HG02870 (cell line): ENCODE data around the gene NFKBIB.

Experiments
- ATAC-seq: cut with Tn5 transposase; IDR thresholded peaks from one replicate; pipeline ENCODE4 v1.9.1; 2021; ENCODE audit warnings: mild to moderate bottlenecking, moderate library complexity; ENCODE audit not compliant: unreplicated experiment

NFKBIB gene

GRCh38 chr19:38952395-38953165 lies 52.8 kb downstream of the NFKBIB start:
- ATAC-seq = no peak

GRCh38 chr19:38953677-38954076 lies 53.9 kb downstream of the NFKBIB start:
- no peak for ATAC-seq

- no peak for ATAC-seq
Observed at GRCh38 chr19:38956264-38956663, 56.5 kb downstream of the NFKBIB start.

DNA sequence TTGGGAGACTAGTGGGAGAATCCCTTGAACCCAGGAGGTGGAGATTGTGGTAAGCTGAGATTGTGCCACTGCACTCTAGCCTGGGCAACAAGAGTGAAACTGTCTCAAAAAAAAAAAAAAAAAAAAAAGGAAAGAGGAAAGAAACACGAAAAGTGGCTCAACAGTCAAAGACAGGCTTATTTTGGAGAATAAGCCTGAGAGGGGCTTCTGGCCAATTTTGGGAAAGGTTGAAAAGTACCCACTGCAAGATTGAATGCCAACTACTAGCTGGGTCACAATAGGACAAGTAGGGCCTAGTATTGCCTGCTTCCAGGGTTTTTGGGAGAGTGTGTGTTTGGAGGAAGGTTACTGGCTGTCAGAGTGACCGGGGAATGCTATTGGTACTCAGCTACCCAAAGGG lies 58.5 kb downstream of the NFKBIB start:
- no peak for ATAC-seq
